T-helper 2 cell treated with Interferon-gamma antibody and Interleukin-4, amounts not matched to agents 100 ng/mL and 5 ng/mL, for 36 hours (primary cell): ENCODE results near the gene MAP3K5. TPM values are rescaled to one million over a fixed set of nuclear protein-coding genes. Genes with fewer than 3 reads are reported as not detected.

Experiments
- intact Hi-C: fragments of 100-400 bp; cut with micrococcal nuclease; formaldehyde crosslinking; loops from one replicate; pipeline ENCODE4 v1.15.1; 2023
- total RNA-seq: library from RNA; stranded (reverse); gene quantifications from 2 replicates; pipeline ENCODE4 v1.2.3, GENCODE V29; 2022

The MAP3K5 gene
- total RNA-seq, 1 donor from 2014 or later = 24.4 TPM

DNA sequence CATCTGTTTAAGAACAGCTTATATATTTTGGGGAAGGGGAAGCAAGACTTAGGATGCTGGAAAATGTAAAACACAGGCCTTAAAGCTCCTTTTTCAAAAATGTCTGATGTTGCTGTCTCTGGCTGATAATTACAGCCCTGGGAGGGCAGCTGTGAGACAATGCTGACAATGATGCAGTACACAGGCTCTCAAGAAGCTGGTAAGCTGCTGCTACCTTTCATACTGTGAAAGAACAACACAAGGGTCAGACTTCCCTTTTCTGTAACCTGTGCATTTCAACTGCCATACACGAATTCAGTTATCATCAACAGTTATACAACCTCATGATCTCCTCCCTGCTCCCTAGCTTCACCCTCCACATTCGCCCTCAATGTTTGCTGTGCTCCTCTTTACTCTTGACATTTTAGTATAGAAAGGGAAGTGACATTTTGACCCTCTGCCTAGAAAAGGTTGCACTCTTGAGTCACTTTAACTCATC, 267.3 kb downstream of the MAP3K5 start:
- intact Hi-C loops = no loop called here

DNA sequence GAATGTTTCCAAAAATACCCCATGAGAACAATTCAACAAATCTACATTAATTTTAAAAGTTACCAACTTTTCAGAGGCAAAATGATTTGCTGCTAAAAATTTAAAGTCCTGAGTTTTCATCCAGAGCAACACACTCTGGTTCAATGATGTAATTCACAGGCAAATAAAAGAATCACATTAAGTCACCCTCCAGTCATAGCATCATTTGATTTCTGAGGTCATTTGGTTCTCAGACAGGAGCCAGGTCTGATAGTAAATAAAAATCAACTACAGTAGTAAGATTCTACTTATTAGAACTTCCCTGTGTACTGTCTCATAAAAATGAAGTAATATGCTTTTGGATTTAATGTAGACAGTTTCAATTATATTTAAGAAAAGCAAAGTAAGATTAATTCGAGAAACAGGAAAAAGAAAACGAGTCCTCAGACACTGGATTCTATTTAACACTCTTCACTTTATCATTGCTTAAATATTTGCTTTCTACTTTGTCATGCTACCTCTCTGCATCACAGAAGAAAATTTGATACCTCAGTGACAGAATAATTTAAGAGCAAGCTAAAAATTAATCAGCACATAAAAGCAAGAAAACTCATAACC, 267.8 kb downstream of the MAP3K5 start:
- intact Hi-C loops = no loop called here

DNA sequence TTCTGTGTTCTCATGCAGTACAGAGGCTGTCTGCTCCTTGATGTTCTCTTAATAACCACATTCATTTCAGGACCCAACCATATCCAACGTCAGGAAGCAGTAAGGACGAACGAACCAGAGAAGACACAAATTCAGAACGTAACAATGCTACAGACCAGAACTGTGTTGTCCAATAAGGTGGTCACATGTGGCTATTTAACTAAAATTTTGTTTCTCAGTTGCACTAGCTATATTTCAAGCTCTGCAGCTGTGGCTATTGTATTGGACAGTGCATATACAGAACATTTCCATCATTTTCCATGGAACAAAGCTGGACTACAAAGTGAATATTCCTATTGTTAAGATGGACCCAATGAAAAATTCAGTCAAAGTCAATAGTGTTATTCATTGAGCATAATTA, 269.1 kb downstream of the MAP3K5 start:
- intact Hi-C loops = no loop called here

DNA sequence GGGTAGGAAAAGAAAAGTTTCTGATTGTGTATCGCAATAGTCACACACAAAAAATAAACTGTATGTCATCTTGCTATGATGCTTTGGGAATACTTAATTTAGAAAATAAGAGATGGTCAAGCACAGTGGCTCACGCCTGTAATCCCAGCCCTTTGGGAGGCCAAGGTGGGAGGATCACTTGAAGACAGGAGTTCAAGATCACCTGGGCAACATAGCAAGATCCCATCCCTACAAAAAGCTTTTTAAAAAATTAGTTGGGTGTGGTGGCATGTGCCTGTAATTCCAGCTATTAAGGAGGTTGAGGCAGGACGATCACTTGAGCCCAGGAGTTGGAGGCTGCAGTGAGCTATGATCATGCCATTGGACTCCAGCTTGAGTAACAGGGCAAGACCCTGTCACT, 269.6 kb downstream of the MAP3K5 start:
- intact Hi-C loops = no loop called here

DNA sequence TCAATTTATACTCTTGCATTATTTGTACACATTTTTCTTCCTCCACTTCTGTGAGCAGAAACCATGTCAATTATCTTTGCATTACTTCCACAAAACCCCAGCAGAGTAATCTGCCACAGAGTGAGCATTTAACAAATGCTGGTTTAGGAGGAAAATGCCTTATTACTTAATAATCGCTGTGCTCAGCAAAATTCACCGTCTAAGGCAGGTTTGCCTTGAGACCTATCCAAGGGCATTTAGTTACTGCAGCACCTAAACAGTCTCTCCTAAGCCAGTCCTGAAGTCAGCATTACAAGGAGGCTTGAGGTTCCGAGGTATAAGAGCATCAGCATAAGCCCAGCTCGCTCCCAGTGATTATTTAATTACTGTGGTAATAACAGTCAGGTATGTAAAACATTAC, 270.4 kb downstream of the MAP3K5 start:
- intact Hi-C loops = no loop called here

DNA sequence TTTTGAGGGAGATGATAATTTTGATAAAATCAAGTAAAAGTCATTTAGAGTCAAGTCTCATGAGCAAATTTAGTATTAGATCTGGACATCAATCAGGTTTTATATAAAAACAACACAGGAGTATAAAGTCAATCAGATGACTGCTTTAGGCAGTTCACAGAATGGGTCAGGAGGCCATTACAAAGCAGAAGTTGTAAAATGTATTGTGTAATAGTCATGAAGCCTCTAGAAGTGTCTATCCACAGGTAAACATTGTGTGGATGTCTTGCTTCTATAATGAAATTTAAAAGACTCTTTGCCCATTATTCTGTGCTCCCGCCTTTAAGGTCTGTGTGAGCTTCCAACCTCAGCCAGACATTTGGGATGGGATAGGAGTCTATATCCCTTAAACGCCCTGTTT, 270.9 kb downstream of the MAP3K5 start:
- intact Hi-C loops = no loop called here

DNA sequence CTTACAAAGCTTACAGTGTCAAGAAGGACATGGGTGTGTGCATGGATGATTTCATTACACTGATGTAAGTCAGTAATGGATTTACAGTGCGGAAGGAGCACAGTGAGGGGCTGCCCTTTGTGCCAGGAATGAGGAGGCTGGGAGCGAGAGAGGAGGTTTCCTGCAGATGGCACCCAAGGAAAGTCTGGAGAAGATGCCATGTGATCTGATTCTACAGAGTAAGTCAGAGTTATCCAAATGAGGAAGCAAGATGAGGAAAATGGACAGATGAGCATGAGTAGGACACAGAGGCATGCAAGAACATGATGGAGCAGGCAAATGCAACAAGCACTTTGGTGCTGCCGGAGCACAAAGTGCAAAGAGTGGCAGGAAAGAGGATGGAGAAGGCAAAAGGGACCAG, 271.8 kb downstream of the MAP3K5 start:
- intact Hi-C loops = no loop called here

DNA sequence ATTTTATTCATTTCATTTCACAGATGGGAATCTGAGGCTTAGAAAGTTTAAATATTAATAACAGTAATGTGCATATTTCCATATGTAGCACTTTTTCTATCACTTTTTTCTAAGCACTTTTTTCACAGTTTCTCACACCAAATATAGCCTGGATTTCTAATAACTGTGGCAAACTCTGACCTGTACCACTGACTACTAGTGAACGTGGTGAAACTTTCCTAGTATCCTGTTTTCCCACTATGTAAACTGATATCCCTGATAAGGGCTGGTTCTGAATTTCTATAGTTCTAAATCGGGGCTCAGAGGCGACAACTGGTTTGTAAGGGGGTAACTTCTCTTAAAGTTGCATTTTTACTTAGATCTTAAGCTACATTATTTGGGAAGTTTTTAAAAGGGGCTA, 274.7 kb downstream of the MAP3K5 start:
- intact Hi-C loops = no loop called here

DNA sequence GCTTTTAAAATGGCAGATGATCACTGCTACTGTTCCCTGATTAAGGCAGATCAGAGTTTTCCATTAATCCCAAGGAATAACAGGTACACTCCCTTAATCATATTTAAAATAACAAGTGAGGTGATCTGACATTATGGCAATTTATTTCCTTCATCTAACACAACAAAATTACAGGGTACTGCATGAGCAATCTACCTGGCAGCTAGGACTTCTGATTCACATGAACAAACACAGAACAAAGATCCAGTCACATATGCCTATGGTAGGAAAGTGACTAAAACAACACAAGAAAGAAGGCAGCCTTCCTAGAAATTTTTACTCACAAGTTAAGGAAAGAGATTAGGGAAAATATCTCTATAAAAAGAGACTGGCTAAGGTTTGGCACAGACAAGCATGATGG, 275.3 kb downstream of the MAP3K5 start:
- intact Hi-C loops = no loop called here

DNA sequence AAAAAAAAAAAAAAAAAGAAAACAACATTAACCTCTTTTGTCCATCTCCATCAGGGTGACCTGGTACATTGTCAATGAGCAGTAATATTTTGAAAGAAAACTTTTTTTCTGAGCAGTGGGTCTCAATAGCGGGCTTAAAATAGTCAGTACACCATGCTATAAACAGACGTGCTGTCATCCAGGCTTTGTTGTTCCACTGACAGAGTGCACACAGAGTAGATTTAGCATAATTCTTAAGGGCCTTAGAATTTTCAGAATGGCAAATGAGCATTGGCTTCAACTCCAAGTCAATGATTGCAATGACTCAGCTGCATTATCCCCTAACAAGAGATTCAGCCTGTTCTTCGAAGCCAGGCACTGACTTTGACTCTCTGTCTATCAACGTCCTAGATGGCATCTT, 277.7 kb downstream of the MAP3K5 start:
- intact Hi-C loops = no loop called here

DNA sequence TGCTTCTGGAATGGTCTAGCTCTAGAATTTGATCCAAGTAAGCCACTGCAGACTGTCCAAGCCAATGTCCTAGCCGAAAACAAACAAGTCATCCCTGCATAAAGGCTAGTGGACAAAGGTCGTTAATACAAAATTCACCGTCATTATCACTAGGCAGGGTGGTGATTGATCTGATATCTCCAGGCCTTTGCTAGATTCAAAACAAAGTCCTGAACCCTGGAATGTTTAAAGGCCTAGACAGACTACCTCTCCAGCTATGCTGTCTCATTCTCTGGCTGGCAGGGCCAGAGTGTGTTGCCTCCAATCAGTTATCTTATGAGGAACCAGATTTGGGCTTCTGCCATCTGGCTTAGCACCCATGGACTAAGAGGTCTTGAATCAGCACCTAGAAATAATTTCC, 280.4 kb downstream of the MAP3K5 start:
- intact Hi-C loops = no loop called here

DNA sequence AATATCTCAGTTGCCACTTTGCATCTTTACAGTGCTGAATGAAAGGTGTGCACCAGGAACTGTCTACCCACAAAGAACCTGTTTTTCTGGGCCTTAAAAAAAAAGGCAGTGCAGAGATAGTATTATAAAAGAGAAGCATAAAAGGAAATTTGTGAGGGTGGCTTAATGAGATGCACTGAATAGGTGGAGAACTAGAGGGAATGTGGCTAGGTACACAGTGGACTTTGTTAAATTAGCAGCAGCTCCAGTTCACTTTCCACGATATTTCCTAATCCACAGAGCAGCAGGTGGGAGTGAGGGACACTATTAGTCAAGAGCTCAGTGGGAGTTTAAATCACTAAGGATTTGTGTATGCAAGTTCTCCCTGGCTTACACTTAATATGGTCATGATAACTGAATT, 280.9 kb downstream of the MAP3K5 start:
- intact Hi-C loops = no loop called here

DNA sequence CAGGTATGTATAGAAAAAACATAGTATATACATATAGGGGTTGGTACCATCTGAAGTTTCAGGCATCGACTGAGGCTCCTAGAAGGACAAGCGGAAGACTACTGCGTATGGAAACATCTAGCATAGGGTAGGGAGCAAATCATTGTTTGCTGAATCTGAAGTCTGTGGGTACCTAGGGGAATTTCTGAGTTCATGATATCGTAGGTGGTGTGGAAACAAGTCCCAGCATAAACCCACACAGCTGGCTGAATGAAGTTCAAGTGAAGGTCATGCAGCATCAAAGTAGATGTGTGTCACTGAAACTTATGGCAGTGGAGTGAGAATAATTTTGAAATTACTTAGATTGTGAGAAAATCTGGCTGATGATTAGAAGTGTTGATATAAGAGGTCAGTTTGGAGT, 281.5 kb downstream of the MAP3K5 start:
- intact Hi-C loops = no loop called here

DNA sequence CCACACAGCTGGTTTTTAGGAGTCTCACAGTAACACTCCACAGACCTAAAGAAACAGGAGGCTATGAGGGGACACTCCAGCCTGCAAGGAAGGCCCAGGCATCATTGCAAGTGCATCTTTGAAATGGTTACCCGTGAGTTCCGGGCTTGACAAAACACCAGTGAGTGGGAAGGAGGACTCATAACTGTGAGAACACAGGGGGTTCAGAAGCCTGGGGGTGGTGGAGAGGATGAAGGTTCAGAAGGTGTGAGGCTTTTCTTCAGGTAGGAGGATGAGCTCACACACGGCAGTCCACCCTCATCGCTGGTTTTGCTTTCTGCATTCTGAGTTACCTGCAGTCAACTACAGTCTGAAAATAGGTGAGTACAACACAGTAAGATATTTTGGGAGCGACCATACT, 282.0 kb downstream of the MAP3K5 start:
- intact Hi-C loops = no loop called here

DNA sequence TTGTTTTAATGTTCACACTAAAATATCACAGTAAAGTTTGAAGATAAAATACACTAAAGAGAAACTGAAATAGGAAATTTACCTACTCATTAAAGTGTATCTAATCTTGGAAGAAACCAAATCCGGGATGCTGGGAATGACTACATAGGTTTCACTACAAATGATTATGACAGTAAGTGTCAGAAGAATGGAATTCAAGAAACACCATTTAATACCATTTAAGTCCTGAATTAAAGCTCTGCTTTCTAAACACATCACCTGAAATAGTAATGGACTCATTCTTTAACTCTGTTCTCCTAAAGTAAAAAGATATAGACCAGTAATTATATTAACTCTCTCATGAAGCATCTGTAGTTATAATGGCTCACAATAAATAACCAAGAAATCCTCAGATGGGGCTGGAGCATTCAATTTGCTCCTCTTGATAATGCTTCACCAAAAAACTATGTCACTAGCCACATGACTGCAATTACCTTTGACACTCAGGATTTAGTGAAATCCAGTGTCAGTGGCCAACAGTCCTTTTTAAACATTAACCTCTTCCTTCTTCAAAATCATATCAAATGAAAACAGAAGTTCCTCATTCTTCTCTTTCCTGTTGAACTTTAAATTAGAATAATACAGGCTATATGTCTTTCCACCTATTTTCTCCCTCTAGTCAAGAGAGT, 283.4 kb downstream of the MAP3K5 start:
- intact Hi-C loops = no loop called here

Other genes with a start within 250 kb of the MAP3K5 start
- gene MAP7, start 242.1 kb downstream of the MAP3K5 start, total RNA-seq = 0.75 and 0.77 TPM in 2 replicates
- gene PEX7, start 30.1 kb upstream of the MAP3K5 start, total RNA-seq = 2.5 and 4.4 TPM in 2 replicates
- not detected in 2 replicates for gene SLC35D3, start 129.8 kb upstream of the MAP3K5 start, total RNA-seq